GM21381 (cell line): ENCODE data around the gene NHSL1.

Source experiments
- ATAC-seq: cut with Tn5 transposase; IDR thresholded peaks from one replicate; pipeline ENCODE4 v1.9.1; 2021; ENCODE audit warnings: mild to moderate bottlenecking, moderate library complexity; ENCODE audit not compliant: unreplicated experiment

NHSL1 gene

GRCh38 chr6:138500045-138500665, 861 bp upstream of the NHSL1 start:
- ATAC-seq = no peak

GRCh38 chr6:138498629-138499302, 528 bp downstream of the NHSL1 start:
- peak; percentile 4 for ATAC-seq

- ATAC-seq = no peak
Observed at GRCh38 chr6:138497286-138497685, 2.0 kb downstream of the NHSL1 start.

- ATAC-seq = no peak
Observed at GRCh38 chr6:138494312-138494711, 5.0 kb downstream of the NHSL1 start.

GRCh38 chr6:138493413-138493812, 5.9 kb downstream of the NHSL1 start:
- no peak for ATAC-seq

- no peak for ATAC-seq
Observed at GRCh38 chr6:138492871-138493270, 6.4 kb downstream of the NHSL1 start.

- ATAC-seq = no peak
Observed at GRCh38 chr6:138492113-138492512, 7.2 kb downstream of the NHSL1 start.

GRCh38 chr6:138491017-138491416, 8.3 kb downstream of the NHSL1 start:
- no peak for ATAC-seq

- no peak for ATAC-seq
Observed at GRCh38 chr6:138489846-138490245, 9.4 kb downstream of the NHSL1 start.

GRCh38 chr6:138487102-138487604, 12.1 kb downstream of the NHSL1 start:
- ATAC-seq = no peak

- ATAC-seq = no peak
Observed at GRCh38 chr6:138486249-138487101, 12.8 kb downstream of the NHSL1 start.

GRCh38 chr6:138485586-138486248, 13.6 kb downstream of the NHSL1 start:
- no peak for ATAC-seq

- no peak for ATAC-seq
Observed at GRCh38 chr6:138485005-138485545, 14.2 kb downstream of the NHSL1 start.

- no peak for ATAC-seq
Observed at GRCh38 chr6:138484018-138484731, 15.1 kb downstream of the NHSL1 start.

GRCh38 chr6:138482816-138483215, 16.5 kb downstream of the NHSL1 start:
- no peak for ATAC-seq

GRCh38 chr6:138480279-138480949, 18.9 kb downstream of the NHSL1 start:
- no peak for ATAC-seq

GRCh38 chr6:138477913-138478539, 21.3 kb downstream of the NHSL1 start:
- no peak for ATAC-seq

- no peak for ATAC-seq
Observed at GRCh38 chr6:138476116-138476515, 23.2 kb downstream of the NHSL1 start.

- no peak for ATAC-seq
Observed at GRCh38 chr6:138473144-138473543, 26.1 kb downstream of the NHSL1 start.
